HepG2 (cell line): ENCODE data around the gene NIPAL3. TPM values are rescaled to one million over a fixed set of nuclear protein-coding genes. Genes with fewer than 3 reads are reported as not detected.

Experiments used
- ATAC-seq: fragments of 200-7000 bp; cut with Tn5 transposase; 3 replicates; pipeline ENCODE4 v1.9.1; 2020; ENCODE audit warnings: mild to moderate bottlenecking, moderate library complexity
- BruUV-seq: library from RNA; stranded (reverse); fragments of 400-500 nt; replicated peaks from 2 replicates; lab custom pipeline; 2021; lab: Mats Ljungman, UMichigan
- CTCF ChIA-PET: fragments of 300-600 bp; formaldehyde crosslinking; extraction: SDS; loops from one replicate; lab custom pipeline; 2021; ENCODE audit warnings: low total read pairs, inconsistent platforms, low intra/inter-chr PET ratio; lab: Yijun Ruan, JAX
- POLR2A ChIA-PET: fragments of 350-600 bp; sonication (Branson Sonifier 250); formaldehyde crosslinking; loops from one replicate; lab custom pipeline; 2020; ENCODE audit warnings: antibody characterized with exemption, inconsistent platforms; lab: Yijun Ruan, JAX
- DNase-seq: peaks from one replicate; pipeline ENCODE4 v3.0.0-alpha.2; 2015; ENCODE audit warnings: low spot score
- FAIRE-seq: peaks from 3 replicates; lab custom pipeline; 2011; peaks lifted over from hg19 to GRCh38; lab: Jason Lieb, UNC
- H2AFZ ChIP-seq: one replicate; pipeline ENCODE4 v1.6.1; 2011; ENCODE audit warnings: low read length, inconsistent platforms
- H3K27ac ChIP-seq: fragments of 300-600 bp; 3 replicates; pipeline ENCODE4 v1.8.0; 2011; ENCODE audit warnings: mixed run types, mild to moderate bottlenecking, mixed read lengths, low read length, inconsistent platforms; ENCODE audit not compliant: insufficient read depth; ENCODE audit errors: extremely low read length
- H3K27me3 ChIP-seq, 2 experiments: fragments of 200-600 bp in 1 of 2; 2 replicates in 1 of 2; 3 replicates in 1 of 2; pipeline versions ENCODE4 v1.6.0 to v1.8.0; 2011; ENCODE audit warnings: low read length in 2 of 2, mild to moderate bottlenecking in 2 of 2, moderate library complexity in 2 of 2, inconsistent platforms in 1 of 2; ENCODE audit not compliant: insufficient read depth in 2 of 2, control insufficient read depth in 1 of 2
- H3K36me3 ChIP-seq, 2 experiments: fragments of 200-600 bp in 1 of 2; replicated peaks in 1 of 2; 2 replicates in 1 of 2; 3 replicates in 1 of 2; pipeline versions ENCODE4 v1.5.1 to v1.8.0; 2011; ENCODE audit warnings: low read length in 2 of 2, inconsistent platforms in 1 of 2; ENCODE audit not compliant: insufficient read depth in 2 of 2, control insufficient read depth in 1 of 2
- H3K4me1 ChIP-seq: 2 replicates; pipeline ENCODE4 v1.5.1; 2012; ENCODE audit warnings: low read length, inconsistent platforms; ENCODE audit not compliant: insufficient read depth
- H3K4me2 ChIP-seq: 2 replicates; pipeline ENCODE4 v1.6.0; 2011; ENCODE audit warnings: low read depth, low read length, inconsistent platforms
- H3K4me3 ChIP-seq, 3 experiments: fragments of 200-600 bp in 1 of 3; sonication (generic), shearing (Covaris generic) in 1 of 3; replicated peaks in 1 of 3; 2 replicates each; pipeline ENCODE4 v1.5.1; 2011 to 2016; ENCODE audit warnings: low read length in 3 of 3, inconsistent platforms in 2 of 3, low read depth in 2 of 3, mild to moderate bottlenecking in 2 of 3, control low read depth in 1 of 3, mixed read lengths in 1 of 3; ENCODE audit not compliant: insufficient read depth in 1 of 3
- H3K79me2 ChIP-seq: one replicate; pipeline ENCODE4 v1.6.1; 2011; ENCODE audit warnings: low read length, inconsistent platforms; ENCODE audit not compliant: insufficient read depth
- H3K9ac ChIP-seq: 2 replicates; pipeline ENCODE4 v1.6.0; 2011; ENCODE audit warnings: mild to moderate bottlenecking, low read depth, low read length, inconsistent platforms; ENCODE audit not compliant: insufficient read depth
- H3K9me3 ChIP-seq: 2 replicates; pipeline ENCODE4 v1.5.1; 2012; ENCODE audit warnings: mild to moderate bottlenecking, low read length
- H4K20me1 ChIP-seq: 2 replicates; pipeline ENCODE4 v1.6.0; 2011; ENCODE audit warnings: inconsistent platforms, mild to moderate bottlenecking, low read length, moderate library complexity; ENCODE audit not compliant: insufficient read depth
- CENPX ChIP-seq: sonication (generic); formaldehyde crosslinking; IDR thresholded peaks from 2 replicates; pipeline ENCODE4 v1.9.0; 2021; ENCODE audit warnings: mild to moderate bottlenecking, missing genetic modification reagents, moderate library complexity
- KAT7 ChIP-seq: IDR thresholded peaks from 2 replicates; pipeline ENCODE4 v1.6.1; 2018; ENCODE audit warnings: borderline replicate concordance, missing compliant biosample characterization
- KMT2A ChIP-seq: sonication (generic); formaldehyde crosslinking; IDR thresholded peaks from 2 replicates; pipeline ENCODE4 v1.4.0; 2020; ENCODE audit warnings: missing genetic modification reagents
- NKX3-1 ChIP-seq: sonication (generic); formaldehyde crosslinking; IDR thresholded peaks from 2 replicates; pipeline ENCODE4 v1.5.0; 2020; ENCODE audit warnings: missing genetic modification reagents
- NR2F1 ChIP-seq, 2 experiments: fragments of 450-650 bp in 1 of 2; formaldehyde crosslinking in 1 of 2; IDR thresholded peaks; 2 replicates each; pipeline versions ENCODE4 v1.5.0 to v1.6.1; 2016 to 2020; ENCODE audit warnings: mild to moderate bottlenecking in 1 of 2, missing compliant biosample characterization in 1 of 2, missing genetic modification reagents in 1 of 2, moderate library complexity in 1 of 2
- RBM39 ChIP-seq: fragments of 200-400 bp; formaldehyde crosslinking; IDR thresholded peaks from one replicate; pipeline ENCODE4 v1.6.1; 2018; ENCODE audit warnings: antibody characterized with exemption, mild to moderate bottlenecking, low read depth, low read length; ENCODE audit not compliant: poor library complexity, severe bottlenecking
- RFXANK ChIP-seq: IDR thresholded peaks from 2 replicates; pipeline ENCODE4 v1.6.1; 2016
- ZBTB34 ChIP-seq: sonication (generic); formaldehyde crosslinking; IDR thresholded peaks from 2 replicates; pipeline ENCODE4 v1.8.0; 2022; ENCODE audit warnings: mild to moderate bottlenecking, missing genetic modification reagents
- ZNF180 ChIP-seq: sonication (generic); formaldehyde crosslinking; IDR thresholded peaks from 2 replicates; pipeline ENCODE4 v1.4.0; 2020; ENCODE audit warnings: low read depth, missing genetic modification reagents, borderline replicate concordance
- ZNF24 ChIP-seq: fragments of 450-650 bp; IDR thresholded peaks from 2 replicates; pipeline ENCODE4 v1.6.1; 2017; ENCODE audit warnings: antibody characterized with exemption, mild to moderate bottlenecking
- ZNF547 ChIP-seq: sonication (generic); formaldehyde crosslinking; IDR thresholded peaks from 2 replicates; pipeline ENCODE4 v1.5.1; 2020; ENCODE audit warnings: mild to moderate bottlenecking, missing genetic modification reagents
- ZNF75D ChIP-seq: sonication (generic); formaldehyde crosslinking; IDR thresholded peaks from 2 replicates; pipeline ENCODE4 v1.8.1; 2023; ENCODE audit warnings: missing genetic modification reagents, mild to moderate bottlenecking, borderline replicate concordance
- ZSCAN22 ChIP-seq: sonication (generic); formaldehyde crosslinking; IDR thresholded peaks from 2 replicates; pipeline ENCODE4 v1.4.0; 2020; ENCODE audit warnings: mild to moderate bottlenecking, missing genetic modification reagents
- WGBS: methylation state at CpG from one replicate; pipeline ENCODE4 v1.1.6; 2017; ENCODE audit warnings: low lambda C conversion rate; 5-methylcytosine and 5-hydroxymethylcytosine counted together
- in situ Hi-C: cut with HindIII; loops from 2 replicates; pipeline ENCODE4 v1.10.0; 2017; ENCODE audit warnings: low pct_unique_long_range_greater_than_20kb; ENCODE audit not compliant: extremely low pct_ligation_motif_present
- intact Hi-C: fragments of 100-400 bp; cut with micrococcal nuclease; formaldehyde crosslinking; loops from one replicate; pipeline ENCODE4 v1.10.0; 2022; ENCODE audit not compliant: unreplicated experiment
- polyA plus RNA-seq, 8 experiments: library from polyadenylated mRNA; depleted of rRNA in 3 of 8; stranded (reverse) in 7 of 8; unstranded in 1 of 8; fragments of >200 nt; fragmentation: Illumina TruSeq in 4 of 8; extraction: Trizol in 4 of 8; gene quantifications; 2 replicates each; pipeline versions ENCODE4 v1.2.1 to v1.2.3, GENCODE V29; 2011 to 2016; ENCODE audit warnings: low read depth in 4 of 8, missing spikeins in 1 of 8, mixed read lengths in 1 of 8; ENCODE audit not compliant: insufficient read depth in 1 of 8
- total RNA-seq, 5 experiments: library from RNA; depleted of rRNA; stranded (reverse); fragments of >200 nt; fragmentation: Illumina TruSeq; extraction: Trizol; gene quantifications; 2 replicates each; pipeline ENCODE4 v1.2.3, GENCODE V29; 2016; ENCODE audit warnings: low read depth in 1 of 5

Gene NIPAL3
- total and polyA plus RNA-seq, 2 of the 13 experiments (the other 11 are each of a cell fraction or from before 2014, with no cell fraction given), result 5.6 to 8.6 TPM

- POLR2A ChIA-PET, result no interaction called here
- no TSS peak for BruUV-seq
- ATAC-seq, result no peak
Observed at GRCh38 chr1:24475700-24476099, 60.1 kb downstream of the NIPAL3 start.

DNA sequence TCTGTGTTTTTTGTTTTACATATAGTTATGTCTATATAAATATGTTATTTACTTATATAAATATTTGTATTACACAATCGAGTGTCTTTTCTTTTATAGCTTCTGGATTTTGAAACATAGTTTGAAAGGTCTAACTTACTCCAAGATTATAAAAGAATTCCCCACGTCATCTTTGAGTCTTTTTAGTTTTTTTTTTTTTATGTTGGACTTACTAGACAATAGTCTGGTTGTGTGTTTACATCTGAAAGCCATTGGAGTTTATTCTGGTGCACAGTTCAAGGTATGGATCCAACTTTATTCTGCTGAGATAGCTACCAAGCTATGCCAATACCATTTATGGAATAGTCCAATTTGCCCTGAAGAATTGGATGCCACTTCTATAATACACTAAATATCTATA is 61.0 kb downstream of the NIPAL3 start:
- H3K4me3 ChIP-seq, result no peak overlapping the region
- intact Hi-C loops, result no loop called here
- no peak overlapping the region for H3K9ac ChIP-seq
- ChIA-PET POLR2A (no interaction called here), CTCF (no interaction called here)
- no peak for TF ChIP-seq NKX3-1
- whole genome bisulfite sequencing, result under 1% methylated on average over 2 of the region's 2 CpGs
- ATAC-seq, result no peak
- DNase-seq, result no peak
- H3K27me3 ChIP-seq, result no peaks in the 10 kb centered on the region
- FAIRE-seq, result peak; percentile 18
- H3K27ac ChIP-seq, result no peak overlapping the region
- H3K4me1 ChIP-seq, result peaks cover 45% of the 10 kb centered on the region
- no peaks in the 10 kb centered on the region for H3K79me2 ChIP-seq
- BruUV-seq, result no TSS peak
- no peaks in the 10 kb centered on the region for H4K20me1 ChIP-seq
- H3K4me2 ChIP-seq, result no peak overlapping the region; the same call in 1 of the 2 replicates
- no peaks in the 10 kb centered on the region for H3K36me3 ChIP-seq
- in situ Hi-C loops, result no loop called here
- H2AFZ ChIP-seq, result no peak overlapping the region
- H3K9me3 ChIP-seq, result no peaks in the 10 kb centered on the region

More at GRCh38 chr1:24475700-24476099, 60.1 kb downstream of the NIPAL3 start:
- no peak overlapping the region for H3K4me3 ChIP-seq
- no peaks in the 10 kb centered on the region for H3K9me3 ChIP-seq
- no peaks in the 10 kb centered on the region for H3K79me2 ChIP-seq
- peaks cover 37% of the 10 kb centered on the region for H3K4me1 ChIP-seq
- CTCF ChIA-PET, result no interaction called here
- WGBS, result 39% methylated on average over 4 of the region's 4 CpGs
- DNase-seq (no peak), FAIRE-seq (no peak)
- no peak overlapping the region for H3K4me2 ChIP-seq
- H3K9ac ChIP-seq, result no peak overlapping the region
- H3K27ac ChIP-seq, result no peak overlapping the region
- no peaks in the 10 kb centered on the region for H3K27me3 ChIP-seq
- TF ChIP-seq ZNF547 (CRISPR knock-in tag) (no peak), RBM39 (no peak), CENPX (CRISPR knock-in tag) (no peak), NR2F1 (CRISPR knock-in tag; IDR thresholded peaks at IDR 0.05) (no peak), ZNF75D (CRISPR knock-in tag) (no peak), RFXANK (CRISPR knock-in tag) (no peak), ZNF24 (no peak), ZBTB34 (CRISPR knock-in tag) (no peak), ZNF180 (CRISPR knock-in tag) (no peak), KAT7 (no peak), ZSCAN22 (no peak), KMT2A (CRISPR knock-in tag) (no peak)
- intact Hi-C loops, result no loop called here
- in situ Hi-C loops, result no loop called here
- no peaks in the 10 kb centered on the region for H3K36me3 ChIP-seq
- H4K20me1 ChIP-seq, result no peaks in the 10 kb centered on the region
- H2AFZ ChIP-seq, result no peak overlapping the region
